Activated T-cell treated with anti-CD3 and anti-CD28 coated beads for 4 hours (primary cell): ENCODE results near the gene SLFN12L.
"Not testable (repeated sequence)": the region's sequence is repeated elsewhere in the genome, so short reads cannot be mapped to it uniquely, and the experiment has no call there.

Experiments
- DNase-seq: peaks from one replicate; pipeline ENCODE4 v3.0.0-alpha.2; 2020

The SLFN12L gene

GRCh38 chr17:35541434-35541833 is 4.0 kb upstream of the SLFN12L start:
- DNase-seq = no peak

GRCh38 chr17:35540589-35541404 is 3.3 kb upstream of the SLFN12L start:
- no peak for DNase-seq

- DNase-seq = no peak
Observed at GRCh38 chr17:35539659-35540026, 2.2 kb upstream of the SLFN12L start.

GRCh38 chr17:35536664-35537171 is 760 bp downstream of the SLFN12L start:
- no peak for DNase-seq

DNA sequence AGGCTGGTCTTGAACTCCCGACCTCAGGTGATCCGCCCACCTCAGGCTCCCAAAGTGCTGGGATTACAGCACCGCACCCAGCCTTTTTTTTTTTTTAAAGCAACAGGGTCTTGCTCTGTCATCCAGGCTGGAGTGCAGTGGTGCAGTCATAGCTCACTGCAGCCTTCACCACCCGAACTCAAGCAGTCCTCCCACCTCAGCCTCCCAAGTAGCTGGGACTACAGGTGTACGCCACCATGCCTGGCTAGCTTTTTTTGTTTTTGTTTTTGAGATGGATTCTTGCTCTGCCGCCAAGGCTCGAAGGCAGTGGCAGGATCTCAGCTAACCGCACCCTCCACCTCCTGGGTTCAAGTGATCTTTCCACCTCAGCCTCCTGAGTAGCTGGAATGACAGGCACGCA is 2.1 kb downstream of the SLFN12L start:
- not testable (repeated sequence) for DNase-seq

DNA sequence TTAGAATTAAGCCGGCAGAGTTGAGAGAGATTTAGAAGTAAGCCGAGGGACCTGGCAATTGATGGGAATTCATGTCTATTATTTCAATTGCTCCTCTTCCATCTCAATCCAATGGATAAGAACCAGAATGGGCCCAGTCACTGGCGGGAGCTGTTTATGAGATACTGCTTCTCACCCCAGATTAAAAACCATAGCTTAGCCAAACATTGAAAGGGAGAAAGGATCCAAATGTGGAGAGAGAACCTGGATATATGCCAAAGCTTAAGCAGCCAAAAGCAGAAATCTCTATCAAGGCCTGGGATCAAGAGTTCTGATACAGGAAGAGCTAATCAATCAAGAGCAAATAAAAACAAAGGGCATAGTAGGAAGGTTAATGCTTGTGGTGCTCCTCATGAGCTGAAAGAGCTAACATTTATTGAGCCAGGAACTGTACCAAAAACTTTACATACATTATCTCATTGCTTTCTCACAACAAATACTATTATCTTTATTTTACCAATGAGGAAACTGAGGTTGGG is 2.8 kb downstream of the SLFN12L start:
- DNase-seq = no peak

- no peak for DNase-seq
Observed at GRCh38 chr17:35531160-35531559, 6.3 kb downstream of the SLFN12L start.

DNA sequence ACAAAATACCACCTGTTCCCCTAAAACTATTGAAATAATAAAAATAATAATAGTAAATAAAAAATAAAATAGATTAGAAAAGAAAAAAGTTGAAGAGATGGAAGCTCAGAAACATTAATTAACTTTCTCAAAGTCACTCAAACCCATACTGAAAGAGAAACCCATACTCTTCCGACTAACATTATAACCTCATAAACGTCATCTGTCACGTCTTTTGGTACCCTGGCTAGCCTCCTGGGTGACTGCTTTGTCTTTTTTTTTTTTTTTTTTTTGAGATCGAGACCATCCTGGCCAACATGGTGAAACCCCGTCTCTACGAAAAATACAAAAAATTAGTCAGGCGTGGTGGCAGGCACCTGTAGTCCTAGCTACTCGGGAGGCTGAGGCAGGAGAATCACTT is 7.6 kb downstream of the SLFN12L start:
- no peak for DNase-seq

DNA sequence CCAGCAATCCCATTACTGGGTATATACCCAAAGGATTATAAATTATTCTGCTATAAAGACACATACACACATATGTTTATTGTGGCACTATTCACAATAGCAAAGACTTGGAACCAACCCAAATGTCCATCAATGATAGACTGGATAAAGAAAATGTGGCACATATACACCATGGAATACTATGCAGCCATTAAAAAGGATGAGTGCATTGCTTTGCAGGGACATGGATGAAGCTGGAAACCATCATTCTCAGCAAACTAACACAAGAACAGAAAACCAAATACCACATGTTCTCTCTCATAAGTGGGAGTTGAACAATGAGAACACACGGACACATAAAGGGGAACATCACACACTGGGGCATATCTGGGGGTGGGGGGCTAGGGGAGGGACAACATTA is 8.2 kb downstream of the SLFN12L start:
- DNase-seq = not testable (repeated sequence)

DNA sequence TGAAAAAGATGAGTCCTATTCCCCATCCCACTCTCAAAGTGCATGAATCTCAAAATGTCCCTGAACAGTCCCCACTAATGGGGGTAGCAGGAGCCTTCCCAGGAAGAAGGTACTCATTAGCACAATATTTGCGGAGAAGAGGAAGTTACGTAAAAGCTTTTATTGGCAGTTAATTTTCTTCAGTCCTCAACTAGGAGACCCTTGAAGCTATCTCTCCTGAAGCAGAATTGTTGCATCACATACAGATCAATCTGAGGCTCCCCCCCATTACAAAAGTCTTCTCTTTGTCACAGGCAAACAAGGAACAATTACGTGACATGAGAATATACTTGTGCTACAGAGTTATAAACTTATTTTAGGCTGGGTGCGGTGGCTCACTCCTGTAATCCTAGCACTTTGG is 14.2 kb downstream of the SLFN12L start:
- DNase-seq = no peak

- not testable (repeated sequence) for DNase-seq
Observed at GRCh38 chr17:35521654-35522256, 15.7 kb downstream of the SLFN12L start.

DNA sequence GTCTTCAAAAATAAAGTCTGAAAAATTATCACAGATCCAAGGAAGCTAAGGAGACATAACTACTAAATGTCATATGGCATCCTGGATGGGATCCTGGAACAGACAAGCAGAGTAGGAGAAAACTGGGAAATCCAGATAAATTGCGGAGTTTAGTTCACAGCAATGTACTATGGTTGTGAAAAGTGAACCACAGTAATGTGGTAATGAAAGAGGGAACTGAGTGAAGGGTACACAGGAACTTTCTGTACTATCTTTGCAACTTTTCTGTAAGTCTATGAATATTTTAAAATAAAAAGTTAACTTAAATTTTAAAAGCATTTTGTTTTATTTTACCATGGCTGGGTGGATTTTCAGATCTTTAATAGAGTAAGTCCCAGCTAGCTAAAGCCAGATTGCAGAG is 16.3 kb downstream of the SLFN12L start:
- no peak for DNase-seq

DNA sequence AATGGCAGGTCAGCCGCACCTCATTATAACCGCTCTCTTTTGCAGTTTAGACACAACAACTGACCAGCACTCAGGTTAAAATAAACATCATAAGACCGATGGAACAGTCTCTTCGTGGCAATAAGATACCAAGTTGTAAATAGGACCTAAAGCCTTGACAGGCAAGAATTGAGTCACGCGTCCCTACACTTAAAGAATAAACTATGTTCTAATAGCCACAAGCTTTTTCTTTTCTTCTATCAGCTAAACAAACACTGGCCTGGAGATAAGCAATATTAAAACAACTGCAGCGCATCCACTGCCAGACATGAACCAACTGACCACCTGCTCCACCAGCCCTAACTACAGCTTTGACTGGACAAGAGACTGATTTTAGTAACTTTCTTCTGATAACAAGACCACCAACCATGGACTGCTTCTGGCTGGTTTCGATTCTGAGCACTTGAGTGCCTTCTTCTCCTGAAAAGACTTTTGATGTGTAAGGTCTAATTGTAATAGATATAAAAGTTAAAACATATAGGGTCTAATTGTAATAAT is 17.5 kb downstream of the SLFN12L start:
- DNase-seq = no peak

- no peak for DNase-seq
Observed at GRCh38 chr17:35519439-35519838, 18.0 kb downstream of the SLFN12L start.

DNA sequence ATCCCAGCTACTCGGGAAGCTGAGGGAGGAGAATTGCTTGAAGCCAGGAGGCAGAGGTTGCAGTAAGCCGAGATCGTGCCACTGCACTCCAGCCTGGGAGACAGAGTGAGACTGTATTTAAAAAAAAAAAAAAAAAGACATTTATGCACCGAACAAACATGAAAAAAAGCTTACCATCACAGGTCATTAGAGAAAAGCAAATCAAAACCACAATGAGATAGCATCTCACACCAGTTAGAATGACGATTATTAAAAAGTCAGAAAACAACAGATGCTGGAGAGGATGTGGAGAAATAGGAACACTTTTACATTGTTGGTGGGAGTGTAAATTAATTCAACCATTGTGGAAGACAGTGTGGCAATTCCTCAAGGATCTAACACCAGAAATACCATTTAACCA is 19.0 kb downstream of the SLFN12L start:
- not testable (repeated sequence) for DNase-seq

- no peak for DNase-seq
Observed at GRCh38 chr17:35515027-35515426, 22.5 kb downstream of the SLFN12L start.

GRCh38 chr17:35514564-35514963 is 22.9 kb downstream of the SLFN12L start:
- no peak for DNase-seq

DNA sequence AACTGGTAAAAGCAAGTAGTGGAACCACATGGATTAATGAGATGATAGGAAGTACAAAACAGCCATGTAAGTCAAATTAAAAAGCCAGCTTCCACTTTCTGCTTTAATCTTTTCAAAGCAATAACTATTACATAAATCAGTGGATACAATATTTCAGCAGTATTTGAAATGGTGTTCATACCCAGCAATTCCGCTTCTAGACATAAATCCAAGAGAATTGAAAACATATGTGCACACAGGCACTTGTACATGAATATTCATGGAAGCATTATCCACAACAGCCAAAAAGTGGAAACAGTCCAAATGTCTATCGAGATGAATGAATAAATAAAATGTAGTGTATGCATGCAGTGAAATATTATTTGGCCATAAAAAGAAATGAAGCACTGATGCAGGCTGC is 27.4 kb downstream of the SLFN12L start:
- no peak for DNase-seq

DNA sequence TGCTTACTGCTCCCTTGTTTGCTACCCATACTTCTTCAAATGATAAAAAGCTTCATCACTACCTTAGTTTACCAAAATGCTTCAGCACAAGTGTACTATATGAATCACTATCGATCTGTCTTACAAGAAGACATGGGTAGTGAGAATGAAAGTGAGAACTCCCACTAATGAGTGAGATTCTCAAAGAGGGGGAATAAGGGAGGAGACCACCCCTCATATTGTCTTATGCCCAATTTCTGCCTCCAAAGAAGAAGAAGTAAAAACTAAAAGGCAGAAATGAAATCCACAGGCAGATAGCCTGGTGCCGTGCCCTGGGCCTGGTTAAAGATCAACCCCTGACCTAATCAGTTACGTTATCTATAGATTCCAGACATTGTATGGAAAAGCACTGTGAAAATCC is 29.8 kb downstream of the SLFN12L start:
- DNase-seq = not testable (repeated sequence)

GRCh38 chr17:35499548-35499947 is 37.9 kb downstream of the SLFN12L start:
- DNase-seq = no peak

DNA sequence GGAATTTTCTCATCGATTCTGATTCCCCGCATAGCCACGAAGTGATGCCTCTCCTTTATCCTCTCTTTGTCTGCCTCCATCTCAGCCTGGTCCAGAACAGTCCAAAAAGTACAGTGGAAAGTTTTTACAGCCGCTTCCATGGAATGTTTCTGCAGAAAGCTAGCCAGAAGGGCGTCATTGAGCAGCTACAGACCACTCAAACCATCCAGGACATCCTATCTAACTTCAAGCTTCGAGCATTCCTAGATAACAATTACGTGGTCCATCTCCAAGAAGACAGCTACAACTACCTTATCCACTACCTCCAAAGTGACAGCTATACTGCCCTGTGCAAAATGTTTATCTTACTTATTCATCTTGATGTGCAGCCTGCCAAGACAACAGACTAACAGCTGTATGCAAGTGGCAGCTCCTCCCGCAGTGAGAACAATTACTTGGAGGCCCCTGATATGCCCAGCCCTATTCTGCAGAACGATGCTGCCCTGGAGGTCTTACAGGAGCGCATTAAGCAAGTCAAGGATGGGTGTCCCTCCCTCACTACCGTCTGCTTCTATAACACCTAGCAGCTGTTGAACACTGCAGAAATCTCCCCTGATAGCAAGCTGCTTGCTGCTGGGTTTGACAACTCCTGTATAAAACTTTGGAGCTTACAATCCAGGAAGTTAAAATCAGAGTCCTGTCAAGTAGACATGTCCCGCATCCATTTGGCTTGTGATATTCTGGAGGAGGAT is 38.9 kb downstream of the SLFN12L start:
- DNase-seq = no peak

GRCh38 chr17:35496451-35497290 is 40.8 kb downstream of the SLFN12L start:
- no peak for DNase-seq
